Bronchial epithelial cell (primary cell): ENCODE results near the gene LKAAEAR1. TPM values are rescaled to one million over a fixed set of nuclear protein-coding genes. Genes with fewer than 3 reads are reported as not detected.

Source experiments
- DNase-seq: peaks from one replicate; pipeline ENCODE4 v3.0.0-alpha.2; 2010; ENCODE audit warnings: low read depth
- FAIRE-seq: peaks from 2 replicates; lab custom pipeline; 2011; peaks lifted over from hg19 to GRCh38; lab: Jason Lieb, UNC
- H3K27me3 ChIP-seq: 2 replicates; pipeline ENCODE4 v1.5.1; 2011; ENCODE audit warnings: low read length; ENCODE audit not compliant: control insufficient read depth, insufficient read depth
- H3K36me3 ChIP-seq: 2 replicates; pipeline ENCODE4 v1.5.1; 2011; ENCODE audit warnings: low read length; ENCODE audit not compliant: control insufficient read depth, insufficient read depth
- H3K4me3 ChIP-seq: 2 replicates; pipeline ENCODE4 v1.5.1; 2011; ENCODE audit warnings: mild to moderate bottlenecking, low read depth, low read length, control low read depth
- CTCF ChIP-seq: IDR thresholded peaks from 2 replicates; pipeline ENCODE4 v1.5.1; 2011; ENCODE audit warnings: mild to moderate bottlenecking, moderate library complexity, low read length, control low read depth, inconsistent platforms; ENCODE audit not compliant: insufficient read depth, severe bottlenecking
- total RNA-seq: library from RNA; depleted of rRNA; stranded (reverse); fragments of >200 nt; gene quantifications from 2 replicates; pipeline ENCODE4 v1.2.1, GENCODE V29; 2014

The LKAAEAR1 gene
- total RNA-seq, 1 donor from 2014 or later = not detected

- Histone ChIP-seq H3K36me3 (no peaks in the 10 kb centered on the region), H3K4me3 (no peak overlapping the region), H3K27me3 (peaks cover 8% of the 10 kb centered on the region)
- DNase-seq (no peak), FAIRE-seq (no peak)
- no peak for TF ChIP-seq CTCF
Measured at GRCh38 chr20:64052326-64052722, 31.9 kb downstream of the LKAAEAR1 start.

DNA sequence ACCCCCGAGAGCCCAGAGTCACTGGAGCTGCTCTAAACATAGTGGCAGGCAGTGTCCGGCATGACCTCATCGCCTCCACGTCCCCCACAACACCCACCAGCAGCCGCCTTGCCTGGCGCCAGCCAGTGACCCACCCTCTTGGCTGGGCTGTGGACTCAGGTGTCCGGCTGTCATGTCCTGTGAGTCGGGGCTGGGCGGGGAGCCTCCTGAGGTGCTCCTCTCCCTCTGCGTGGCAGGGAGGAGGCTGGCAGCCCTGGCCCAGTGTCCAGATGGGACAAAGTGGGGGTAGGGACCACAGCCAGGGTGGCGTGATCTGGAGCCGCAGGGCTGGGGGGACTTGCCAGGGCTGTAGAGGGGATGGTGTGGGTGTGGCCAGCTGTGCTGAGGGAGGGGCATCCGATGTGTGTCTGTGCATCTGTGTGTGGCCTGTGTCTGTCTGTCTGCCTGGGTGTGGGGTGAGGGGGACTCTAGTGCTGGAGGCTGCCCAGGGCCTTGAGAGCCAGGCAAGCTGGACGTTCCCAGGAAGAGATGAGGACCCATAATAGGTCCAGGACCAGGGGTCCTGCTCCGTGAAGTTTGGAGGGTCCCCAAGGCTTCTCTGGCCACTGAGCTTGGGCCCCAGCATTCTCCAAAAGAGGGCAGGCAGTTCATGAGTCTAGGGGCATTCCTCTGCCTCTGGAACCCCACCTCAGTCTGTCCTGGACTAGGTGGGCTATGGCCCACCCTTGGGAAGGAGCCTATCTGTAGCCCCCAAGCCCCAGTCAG lies 32.5 kb downstream of the LKAAEAR1 start:
- no peak overlapping the region for H3K4me3 ChIP-seq
- peaks cover 12% of the 10 kb centered on the region for H3K27me3 ChIP-seq
- no peak for TF ChIP-seq CTCF
- FAIRE-seq = no peak
- DNase-seq = no peak
- H3K36me3 ChIP-seq = no peaks in the 10 kb centered on the region

DNA sequence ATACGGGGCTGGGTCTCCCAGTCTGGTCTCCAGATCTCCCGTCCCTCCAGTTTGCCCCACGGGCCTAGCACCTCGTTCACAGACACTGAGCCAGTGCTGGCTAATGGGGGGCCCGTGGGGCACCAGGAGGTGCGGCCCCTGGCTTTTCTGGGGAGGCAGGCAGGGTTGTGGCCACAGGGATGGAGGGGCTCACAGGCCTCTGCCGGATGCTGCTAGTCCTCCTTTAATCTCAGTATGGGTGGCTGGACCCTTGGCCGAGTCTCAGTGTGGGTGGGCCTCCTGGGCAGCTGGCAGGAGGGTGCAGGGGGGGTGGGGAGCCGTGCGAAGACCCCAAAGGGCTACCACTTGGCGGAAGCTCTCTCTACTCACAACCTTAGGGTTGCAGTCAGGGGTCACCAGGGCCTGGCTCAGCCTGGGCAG lies 33.2 kb downstream of the LKAAEAR1 start:
- peaks cover 16% of the 10 kb centered on the region for H3K27me3 ChIP-seq
- H3K36me3 ChIP-seq = no peaks in the 10 kb centered on the region
- FAIRE-seq (no peak), DNase-seq (no peak)
- no peak overlapping the region for H3K4me3 ChIP-seq
- TF ChIP-seq CTCF = no peak

- Histone ChIP-seq H3K36me3 (no peaks in the 10 kb centered on the region), H3K27me3 (peaks cover 19% of the 10 kb centered on the region), H3K4me3 (no peak overlapping the region)
- no peak for DNase-seq
- TF ChIP-seq CTCF = no peak
- no peak for FAIRE-seq
Measured at GRCh38 chr20:64050261-64051032, 33.8 kb downstream of the LKAAEAR1 start.

DNA sequence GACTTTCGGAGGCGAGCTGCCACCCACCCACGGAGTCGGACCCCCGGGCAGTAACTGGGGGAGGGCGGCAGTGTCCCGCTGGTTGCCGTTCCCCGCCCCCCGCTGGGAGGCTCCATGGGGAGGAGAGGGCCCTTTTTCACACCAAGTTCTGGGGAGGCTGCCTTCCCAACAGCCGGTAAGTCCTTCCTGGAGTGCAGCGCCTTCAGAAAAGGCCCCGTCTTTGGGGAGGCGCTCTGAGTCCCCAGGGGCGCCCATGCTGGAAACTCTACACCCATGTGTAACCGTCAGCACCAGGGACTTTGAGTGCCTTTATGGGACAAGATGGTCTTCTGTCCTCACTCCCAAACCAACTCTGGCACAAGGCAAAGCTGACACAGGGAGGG lies 34.3 kb downstream of the LKAAEAR1 start:
- H3K36me3 ChIP-seq = no peaks in the 10 kb centered on the region
- no peak for TF ChIP-seq CTCF
- peaks cover 19% of the 10 kb centered on the region for H3K27me3 ChIP-seq
- no peak for DNase-seq
- no peak for FAIRE-seq
- H3K4me3 ChIP-seq = no peak overlapping the region
